D721Med (cell line): ENCODE results near the gene COL20A1.
"Not testable (repeated sequence)": the region's sequence is repeated elsewhere in the genome, so short reads cannot be mapped to it uniquely, and the experiment has no call there.

Source experiments
- DNase-seq: peaks from one replicate; pipeline ENCODE4 v3.0.0; 2011; ENCODE audit warnings: low spot score; ENCODE audit not compliant: insufficient read length
- FAIRE-seq: peaks from 2 replicates; lab custom pipeline; 2011; peaks lifted over from hg19 to GRCh38; lab: Jason Lieb, UNC
- TF ChIP-seq, protein P1 (sequence below): IDR thresholded peaks from 2 replicates; pipeline ENCODE4 v1.5.1; 2012; ENCODE audit warnings: mild to moderate bottlenecking, control low read depth; ENCODE audit not compliant: insufficient read depth; ENCODE audit errors: missing control alignments

Gene COL20A1

GRCh38 chr20:63335711-63336110 lies 42.7 kb downstream of the COL20A1 start:
- TF ChIP-seq, protein P1, sequence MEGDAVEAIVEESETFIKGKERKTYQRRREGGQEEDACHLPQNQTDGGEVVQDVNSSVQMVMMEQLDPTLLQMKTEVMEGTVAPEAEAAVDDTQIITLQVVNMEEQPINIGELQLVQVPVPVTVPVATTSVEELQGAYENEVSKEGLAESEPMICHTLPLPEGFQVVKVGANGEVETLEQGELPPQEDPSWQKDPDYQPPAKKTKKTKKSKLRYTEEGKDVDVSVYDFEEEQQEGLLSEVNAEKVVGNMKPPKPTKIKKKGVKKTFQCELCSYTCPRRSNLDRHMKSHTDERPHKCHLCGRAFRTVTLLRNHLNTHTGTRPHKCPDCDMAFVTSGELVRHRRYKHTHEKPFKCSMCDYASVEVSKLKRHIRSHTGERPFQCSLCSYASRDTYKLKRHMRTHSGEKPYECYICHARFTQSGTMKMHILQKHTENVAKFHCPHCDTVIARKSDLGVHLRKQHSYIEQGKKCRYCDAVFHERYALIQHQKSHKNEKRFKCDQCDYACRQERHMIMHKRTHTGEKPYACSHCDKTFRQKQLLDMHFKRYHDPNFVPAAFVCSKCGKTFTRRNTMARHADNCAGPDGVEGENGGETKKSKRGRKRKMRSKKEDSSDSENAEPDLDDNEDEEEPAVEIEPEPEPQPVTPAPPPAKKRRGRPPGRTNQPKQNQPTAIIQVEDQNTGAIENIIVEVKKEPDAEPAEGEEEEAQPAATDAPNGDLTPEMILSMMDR: no peak
- no peak for FAIRE-seq
- DNase-seq: no peak

GRCh38 chr20:63336232-63336752 lies 43.3 kb downstream of the COL20A1 start:
- FAIRE-seq (no peak), DNase-seq (no peak)
- TF ChIP-seq, protein P1: no peak

GRCh38 chr20:63337786-63338420 lies 44.9 kb downstream of the COL20A1 start:
- TF ChIP-seq, protein P1: no peak
- no peak for DNase-seq
- FAIRE-seq: no peak

- peak; percentile 21 for FAIRE-seq
- DNase-seq: not testable (repeated sequence)
Observed at GRCh38 chr20:63339154-63340094, 46.4 kb downstream of the COL20A1 start.

GRCh38 chr20:63340158-63340688 lies 47.2 kb downstream of the COL20A1 start:
- DNase-seq, FAIRE-seq: not testable (repeated sequence)

DNA sequence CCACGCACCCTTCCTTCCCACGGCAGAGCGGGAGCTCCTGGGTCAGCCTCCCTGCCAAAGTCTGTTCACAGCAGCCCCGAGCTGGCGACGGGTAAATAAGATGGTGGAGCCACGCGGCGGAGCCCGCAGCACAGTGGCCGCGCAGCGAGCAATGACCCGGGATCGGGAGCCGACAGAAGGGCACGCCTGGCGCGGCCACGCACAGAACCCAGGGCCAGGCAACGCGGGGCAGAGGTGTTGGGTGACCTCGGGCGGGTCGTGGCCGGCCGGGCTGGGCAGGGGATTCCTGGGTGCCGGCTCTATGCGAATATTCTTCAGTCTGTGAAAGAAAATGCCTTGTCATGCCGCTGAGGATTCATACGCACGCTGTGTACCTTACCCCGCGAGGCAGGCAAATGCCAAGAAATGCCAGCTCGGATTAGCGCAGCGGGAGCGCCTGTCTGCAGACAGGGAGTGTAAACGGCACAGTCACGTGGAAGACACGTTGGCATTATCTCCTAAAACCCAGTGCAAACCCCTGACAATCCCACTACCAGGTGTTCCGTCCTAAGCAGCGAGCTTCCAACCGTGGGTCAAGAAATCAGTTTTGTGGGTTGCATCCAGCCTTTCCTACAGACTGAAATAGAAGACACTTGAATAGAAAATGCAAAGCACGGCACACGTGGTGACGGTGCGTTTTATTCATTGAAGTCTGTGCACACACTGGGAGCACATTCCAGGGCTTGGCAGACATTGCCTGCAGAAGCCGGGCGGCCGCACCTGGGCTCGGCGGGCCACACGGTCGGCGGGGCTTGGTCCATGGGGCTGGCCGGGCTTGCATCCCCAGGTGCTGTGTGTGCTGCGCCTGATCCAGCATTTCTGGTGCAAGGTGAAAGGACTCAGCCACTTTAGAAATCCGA lies 49.8 kb downstream of the COL20A1 start:
- DNase-seq (no peak), FAIRE-seq (no peak)
- TF ChIP-seq, protein P1: no peak

- no peak for DNase-seq
- FAIRE-seq: no peak
- TF ChIP-seq, protein P1: no peak
Observed at GRCh38 chr20:63343460-63344445, 50.8 kb downstream of the COL20A1 start.
